Measurements from ENCODE around the gene TNIK.

Gene TNIK

GRCh38 chr3:171444001-171444690 lies 16.1 kb downstream of the TNIK start:
- no peak for TF ChIP-seq POLR2AphosphoS5 (IDR thresholded peaks at IDR 0.05; ENCODE audit: low read depth, low read length)
- TF ChIP-seq FOXP2 (optimal IDR thresholded peaks at IDR 0.05; ENCODE audit: borderline replicate concordance, extremely low read depth, extremely low read length, insufficient read depth) = no peak
- no peak for TF ChIP-seq SIN3A (IDR thresholded peaks at IDR 0.05; ENCODE audit: borderline replicate concordance, insufficient read depth, low read length)
- TF ChIP-seq TAF1 (IDR thresholded peaks at IDR 0.05; ENCODE audit: borderline replicate concordance, insufficient read depth, low read length) = no peak
- TF ChIP-seq REST (IDR thresholded peaks at IDR 0.05; ENCODE audit: insufficient read depth in 1 of 2, low read depth in 2 of 2, low read length in 2 of 2) = no peak

- TF ChIP-seq POLR2AphosphoS5 (IDR thresholded peaks at IDR 0.05; ENCODE audit: low read depth, low read length) = no peak
- no peak for TF ChIP-seq REST (IDR thresholded peaks at IDR 0.05; ENCODE audit: insufficient read depth in 1 of 2, low read depth in 2 of 2, low read length in 2 of 2)
- no peak for TF ChIP-seq SIN3A (IDR thresholded peaks at IDR 0.05; ENCODE audit: borderline replicate concordance, insufficient read depth, low read length)
- TF ChIP-seq TAF1 (IDR thresholded peaks at IDR 0.05; ENCODE audit: borderline replicate concordance, insufficient read depth, low read length) = no peak
- no peak for TF ChIP-seq FOXP2 (optimal IDR thresholded peaks at IDR 0.05; ENCODE audit: borderline replicate concordance, extremely low read depth, extremely low read length, insufficient read depth)
Observed at GRCh38 chr3:171443211-171443957, 16.8 kb downstream of the TNIK start.

GRCh38 chr3:171442184-171442583 lies 18.0 kb downstream of the TNIK start:
- TF ChIP-seq POLR2AphosphoS5 (IDR thresholded peaks at IDR 0.05; ENCODE audit: low read depth, low read length) = no peak
- no peak for TF ChIP-seq SIN3A (IDR thresholded peaks at IDR 0.05; ENCODE audit: borderline replicate concordance, insufficient read depth, low read length)
- TF ChIP-seq TAF1 (IDR thresholded peaks at IDR 0.05; ENCODE audit: borderline replicate concordance, insufficient read depth, low read length) = no peak
- TF ChIP-seq FOXP2 (optimal IDR thresholded peaks at IDR 0.05; ENCODE audit: borderline replicate concordance, extremely low read depth, extremely low read length, insufficient read depth) = no peak
- TF ChIP-seq REST (IDR thresholded peaks at IDR 0.05; ENCODE audit: insufficient read depth in 1 of 2, low read depth in 2 of 2, low read length in 2 of 2) = no peak

GRCh38 chr3:171441381-171441780 lies 18.8 kb downstream of the TNIK start:
- TF ChIP-seq POLR2AphosphoS5 (IDR thresholded peaks at IDR 0.05; ENCODE audit: low read depth, low read length) (no peak), TAF1 (IDR thresholded peaks at IDR 0.05; ENCODE audit: borderline replicate concordance, insufficient read depth, low read length) (no peak)

GRCh38 chr3:171439996-171440395 lies 20.2 kb downstream of the TNIK start:
- no peak for TF ChIP-seq FOXP2 (optimal IDR thresholded peaks at IDR 0.05; ENCODE audit: borderline replicate concordance, extremely low read depth, extremely low read length, insufficient read depth)
- no peak for TF ChIP-seq REST (IDR thresholded peaks at IDR 0.05; ENCODE audit: insufficient read depth in 1 of 2, low read depth in 2 of 2, low read length in 2 of 2)
- TF ChIP-seq SIN3A (IDR thresholded peaks at IDR 0.05; ENCODE audit: borderline replicate concordance, insufficient read depth, low read length) = no peak
- TF ChIP-seq TAF1 (IDR thresholded peaks at IDR 0.05; ENCODE audit: borderline replicate concordance, insufficient read depth, low read length) = no peak
- no peak for TF ChIP-seq POLR2AphosphoS5 (IDR thresholded peaks at IDR 0.05; ENCODE audit: low read depth, low read length)

Data from PFSK-1 (cell line).